WI38 (cell line): ENCODE data around the gene OPCML.

ENCODE experiments used
- H3K4me3 ChIP-seq: 2 replicates; pipeline ENCODE4 v1.5.1; 2011; ENCODE audit warnings: low read depth, mild to moderate bottlenecking, control low read depth, low read length
- TF ChIP-seq, protein P1 (sequence below): IDR thresholded peaks from 2 replicates; pipeline ENCODE4 v1.5.1; 2012; ENCODE audit warnings: low read depth, mild to moderate bottlenecking, control low read depth, low read length

The OPCML gene

GRCh38 chr11:133096981-133097380 is 435.3 kb downstream of the OPCML start:
- TF ChIP-seq, protein P1, sequence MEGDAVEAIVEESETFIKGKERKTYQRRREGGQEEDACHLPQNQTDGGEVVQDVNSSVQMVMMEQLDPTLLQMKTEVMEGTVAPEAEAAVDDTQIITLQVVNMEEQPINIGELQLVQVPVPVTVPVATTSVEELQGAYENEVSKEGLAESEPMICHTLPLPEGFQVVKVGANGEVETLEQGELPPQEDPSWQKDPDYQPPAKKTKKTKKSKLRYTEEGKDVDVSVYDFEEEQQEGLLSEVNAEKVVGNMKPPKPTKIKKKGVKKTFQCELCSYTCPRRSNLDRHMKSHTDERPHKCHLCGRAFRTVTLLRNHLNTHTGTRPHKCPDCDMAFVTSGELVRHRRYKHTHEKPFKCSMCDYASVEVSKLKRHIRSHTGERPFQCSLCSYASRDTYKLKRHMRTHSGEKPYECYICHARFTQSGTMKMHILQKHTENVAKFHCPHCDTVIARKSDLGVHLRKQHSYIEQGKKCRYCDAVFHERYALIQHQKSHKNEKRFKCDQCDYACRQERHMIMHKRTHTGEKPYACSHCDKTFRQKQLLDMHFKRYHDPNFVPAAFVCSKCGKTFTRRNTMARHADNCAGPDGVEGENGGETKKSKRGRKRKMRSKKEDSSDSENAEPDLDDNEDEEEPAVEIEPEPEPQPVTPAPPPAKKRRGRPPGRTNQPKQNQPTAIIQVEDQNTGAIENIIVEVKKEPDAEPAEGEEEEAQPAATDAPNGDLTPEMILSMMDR, result no peak
- no peak overlapping the region for H3K4me3 ChIP-seq

GRCh38 chr11:133086518-133086917 is 445.8 kb downstream of the OPCML start:
- H3K4me3 ChIP-seq, result no peak overlapping the region
- TF ChIP-seq, protein P1, result no peak

DNA sequence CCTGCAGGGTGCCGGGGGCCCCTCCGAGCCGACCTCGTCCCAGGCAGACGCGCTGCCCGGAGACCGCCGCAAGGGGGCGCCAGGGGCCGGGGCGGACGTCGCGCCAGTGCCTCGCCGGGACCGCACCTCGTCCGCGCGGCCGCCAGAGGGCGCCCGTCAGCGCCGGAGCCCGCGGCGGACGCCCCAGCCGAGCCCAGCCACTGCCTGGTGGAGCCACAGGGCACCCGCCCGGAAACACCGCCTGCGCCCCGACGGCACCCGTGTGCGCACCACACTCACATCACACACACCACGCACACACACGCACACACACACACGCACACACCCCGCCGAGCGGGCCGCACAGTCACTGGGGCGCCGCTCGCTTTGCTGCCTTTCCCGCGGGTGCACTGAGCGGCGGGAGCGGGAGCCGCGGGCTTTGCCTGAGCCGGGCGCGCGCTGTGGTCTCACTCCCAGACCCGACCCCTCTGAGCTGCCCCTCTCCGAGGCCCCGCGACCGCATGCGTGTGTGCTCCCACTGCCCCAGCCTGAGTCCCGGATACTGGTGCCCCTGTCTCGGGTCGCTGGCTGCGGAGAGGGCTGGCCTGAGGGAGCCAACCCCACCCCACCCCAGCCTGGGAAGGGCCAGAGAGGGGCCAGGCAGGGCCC is 449.3 kb downstream of the OPCML start:
- TF ChIP-seq, protein P1, result no peak
- H3K4me3 ChIP-seq, result no peak overlapping the region

- H3K4me3 ChIP-seq, result no peak overlapping the region
Measured at GRCh38 chr11:133082453-133082781, 449.9 kb downstream of the OPCML start.

DNA sequence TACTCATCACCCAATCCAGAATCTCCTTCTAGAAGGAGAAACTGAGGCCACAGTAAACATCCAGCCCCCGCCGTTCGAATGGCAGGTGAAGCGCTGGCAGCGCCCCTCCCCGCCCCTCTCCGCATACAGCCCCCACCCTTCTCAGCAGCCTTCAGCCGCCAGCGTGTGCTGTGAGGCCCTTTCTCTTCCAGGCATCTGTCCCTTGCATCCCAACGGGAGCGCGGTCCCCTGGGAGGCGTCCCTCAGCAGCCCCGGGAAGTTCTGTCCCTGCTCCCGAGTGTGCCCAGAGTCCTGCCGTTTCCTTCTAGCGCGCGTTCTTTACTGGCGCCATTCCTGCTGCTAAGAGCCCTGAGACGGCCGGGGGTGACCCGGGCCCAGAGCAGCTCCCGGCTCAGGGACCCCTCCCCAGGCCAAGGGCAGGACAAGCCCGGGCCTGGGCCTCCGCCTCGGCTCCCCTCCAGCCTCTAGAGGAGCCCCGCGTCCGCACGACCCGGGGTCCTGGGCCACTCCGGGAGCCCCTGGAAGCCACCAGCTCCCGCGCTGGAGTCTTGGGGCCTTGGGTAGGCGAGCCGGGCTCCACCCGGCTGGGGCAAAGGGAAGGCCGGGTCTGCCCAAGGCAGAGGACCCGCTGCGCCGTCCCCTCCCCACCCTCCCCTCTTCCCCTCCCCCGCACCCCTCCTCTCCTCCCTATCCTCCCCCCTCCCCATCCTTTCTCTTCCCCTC is 450.4 kb downstream of the OPCML start:
- H3K4me3 ChIP-seq, result no peak overlapping the region
- TF ChIP-seq, protein P1, result no peak

More at GRCh38 chr11:133082453-133082781, 449.9 kb downstream of the OPCML start:
- TF ChIP-seq, protein P1, result no peak

GRCh38 chr11:133081020-133081419 is 451.3 kb downstream of the OPCML start:
- TF ChIP-seq, protein P1, result no peak
- no peak overlapping the region for H3K4me3 ChIP-seq
